OCI-LY3 (cell line): ENCODE data around the gene PSMD9.

Experiments used
- H2AFZ ChIP-seq: fragments of 200-600, 300-600 bp; shearing (Covaris generic); 2 replicates; pipeline ENCODE4 v1.6.0; 2014; ENCODE audit warnings: antibody characterized with exemption, low read depth, low read length
- H3K27ac ChIP-seq: fragments of 200-600, 300-600 bp; sonication (generic); 2 replicates; pipeline ENCODE4 v1.5.1; 2014; ENCODE audit warnings: mild to moderate bottlenecking, low read length, moderate library complexity, mixed read lengths
- H3K27me3 ChIP-seq: fragments of 200-600, 300-600 bp; sonication (generic); 2 replicates; pipeline ENCODE4 v1.6.1; 2014; ENCODE audit warnings: low read depth, low read length, mixed read lengths
- H3K36me3 ChIP-seq: fragments of 200-600, 300-600 bp; sonication (generic); replicated peaks from 2 replicates; pipeline ENCODE3; 2014; ENCODE audit warnings: low read depth, low read length, mixed read lengths
- H3K4me1 ChIP-seq: fragments of 300-600, 200-600 bp; sonication (generic); 2 replicates; pipeline ENCODE4 v1.6.1; 2014; ENCODE audit warnings: low read length, mixed read lengths
- H3K4me2 ChIP-seq: fragments of 200-600, 300-600 bp; sonication (generic); 2 replicates; pipeline ENCODE4 v1.6.1; 2014; ENCODE audit warnings: low read length, mixed read lengths
- H3K4me3 ChIP-seq: fragments of 300-600, 200-600 bp; sonication (generic); 2 replicates; pipeline ENCODE4 v1.5.1; 2014; ENCODE audit warnings: antibody characterized with exemption, mild to moderate bottlenecking, low read length, moderate library complexity
- H3K79me2 ChIP-seq: fragments of 300-600, 200-600 bp; shearing (Covaris generic); 2 replicates; pipeline ENCODE4 v1.6.1; 2014; ENCODE audit warnings: mild to moderate bottlenecking, low read length, mixed read lengths
- H3K9ac ChIP-seq: fragments of 300-600, 200-600 bp; shearing (Covaris generic); 2 replicates; pipeline ENCODE4 v1.6.0; 2014; ENCODE audit warnings: mild to moderate bottlenecking, low read length, moderate library complexity
- H3K9me3 ChIP-seq: fragments of 200-600, 300-600 bp; shearing (Covaris generic); 2 replicates; pipeline ENCODE4 v1.6.1; 2014; ENCODE audit warnings: low read length, mixed read lengths; ENCODE audit not compliant: insufficient read depth
- H4K20me1 ChIP-seq: fragments of 200-600, 300-600 bp; sonication (generic); 2 replicates; pipeline ENCODE4 v1.6.1; 2016; ENCODE audit warnings: low read length, mixed read lengths; ENCODE audit not compliant: insufficient read depth
- CTCF ChIP-seq: fragments of 200-600, 300-600 bp; sonication (generic); IDR thresholded peaks from 2 replicates; pipeline ENCODE4 v1.5.1; 2014; ENCODE audit warnings: antibody characterized with exemption, low read length, low read depth
- EZH2phosphoT487 ChIP-seq: fragments of 200-600 bp; shearing (Covaris generic); IDR thresholded peaks from 2 replicates; pipeline ENCODE4 v1.6.1; 2018; ENCODE audit warnings: antibody characterized with exemption, mixed run types, low read depth

The PSMD9 gene

GRCh38 chr12:121939186-121939585 is 50.6 kb downstream of the PSMD9 start:
- Histone ChIP-seq H3K9me3 (no peaks in the 10 kb centered on the region), H3K27ac (no peak overlapping the region), H3K79me2 (no peaks in the 10 kb centered on the region), H3K9ac (no peak overlapping the region), H3K27me3 (no peaks in the 10 kb centered on the region), H3K4me1 (peaks cover 10% of the 10 kb centered on the region), H3K36me3 (peaks cover 3% of the 10 kb centered on the region), H3K4me2 (peak overlapping the region; percentile 66), H2AFZ (no peak overlapping the region), H4K20me1 (no peaks in the 10 kb centered on the region), H3K4me3 (peak overlapping the region; percentile 38)
- TF ChIP-seq EZH2phosphoT487 (no peak), CTCF (no peak)

GRCh38 chr12:121939992-121940766 is 51.6 kb downstream of the PSMD9 start:
- no peak overlapping the region for H3K9ac ChIP-seq
- no peak overlapping the region for H2AFZ ChIP-seq
- peaks cover 10% of the 10 kb centered on the region for H3K4me1 ChIP-seq
- H4K20me1 ChIP-seq, result no peaks in the 10 kb centered on the region
- no peak overlapping the region for H3K4me3 ChIP-seq
- no peak overlapping the region for H3K4me2 ChIP-seq
- H3K27ac ChIP-seq, result no peak overlapping the region
- no peaks in the 10 kb centered on the region for H3K9me3 ChIP-seq
- no peaks in the 10 kb centered on the region for H3K27me3 ChIP-seq
- peaks cover 3% of the 10 kb centered on the region for H3K36me3 ChIP-seq
- TF ChIP-seq CTCF, result no peak
- no peak for TF ChIP-seq EZH2phosphoT487
- H3K79me2 ChIP-seq, result no peaks in the 10 kb centered on the region

GRCh38 chr12:121942145-121942718 is 53.6 kb downstream of the PSMD9 start:
- no peak for TF ChIP-seq CTCF
- TF ChIP-seq EZH2phosphoT487, result no peak
- Histone ChIP-seq H3K4me1 (peaks cover 10% of the 10 kb centered on the region), H3K27ac (no peak overlapping the region), H3K9me3 (no peaks in the 10 kb centered on the region), H4K20me1 (no peaks in the 10 kb centered on the region), H3K36me3 (peaks cover 5% of the 10 kb centered on the region), H3K9ac (no peak overlapping the region), H2AFZ (no peak overlapping the region), H3K79me2 (no peaks in the 10 kb centered on the region), H3K27me3 (no peaks in the 10 kb centered on the region), H3K4me2 (no peak overlapping the region), H3K4me3 (no peak overlapping the region)

GRCh38 chr12:121943926-121944325 is 55.3 kb downstream of the PSMD9 start:
- H3K4me2 ChIP-seq, result no peak overlapping the region
- H3K79me2 ChIP-seq, result no peaks in the 10 kb centered on the region
- H3K4me3 ChIP-seq, result no peak overlapping the region
- H3K9me3 ChIP-seq, result no peaks in the 10 kb centered on the region
- TF ChIP-seq CTCF (no peak), EZH2phosphoT487 (no peak)
- no peaks in the 10 kb centered on the region for H3K27me3 ChIP-seq
- H4K20me1 ChIP-seq, result no peaks in the 10 kb centered on the region
- H3K27ac ChIP-seq, result no peak overlapping the region
- H3K4me1 ChIP-seq, result peaks cover 8% of the 10 kb centered on the region
- no peak overlapping the region for H3K9ac ChIP-seq
- H3K36me3 ChIP-seq, result peaks cover 3% of the 10 kb centered on the region
- H2AFZ ChIP-seq, result no peak overlapping the region
